Heart right ventricle (tissue), 16 donors: Measurements from ENCODE around the gene DTNA. TPM values are rescaled to one million over a fixed set of nuclear protein-coding genes. Genes with fewer than 3 reads are reported as not detected.

Experiments
- ATAC-seq, 8 donors: fragments of 200-7000 bp; cut with Tn5 transposase; one replicate each; pipeline ENCODE4 v1.9.1; 2020; ENCODE audit warnings: mild to moderate bottlenecking in 8 of 8, moderate library complexity in 8 of 8, moderate number of reproducible peaks in 1 of 8
- DNase-seq, 2 donors: peaks; one replicate each; pipeline ENCODE4 v3.0.0-alpha.2; 2020
- H3K27ac ChIP-seq, 10 donors: fragments of 200-600 bp; sonication (generic) in 2 of 10; one replicate each; pipeline versions ENCODE4 v1.5.0 to v1.8.0; 2020 to 2022; ENCODE audit warnings: mild to moderate bottlenecking in 3 of 10
- H3K27me3 ChIP-seq, 7 donors: fragments of 200-600 bp; one replicate each; pipeline ENCODE4 v1.8.0; 2021 to 2022; ENCODE audit warnings: mild to moderate bottlenecking in 2 of 7
- H3K36me3 ChIP-seq, 9 donors: fragments of 200-600 bp; sonication (generic) in 1 of 9; one replicate each; pipeline versions ENCODE4 v1.5.0 to v1.8.0; 2020 to 2022; ENCODE audit warnings: mild to moderate bottlenecking in 2 of 9
- H3K4me1 ChIP-seq, 9 donors: fragments of 200-600 bp; sonication (generic) in 1 of 9; one replicate each; pipeline versions ENCODE4 v1.5.0 to v1.8.0; 2020 to 2022; ENCODE audit warnings: mild to moderate bottlenecking in 4 of 9
- H3K4me3 ChIP-seq, 10 donors: fragments of 200-600 bp; sonication (generic) in 2 of 10; one replicate each; pipeline versions ENCODE4 v1.5.0 to v1.8.0; 2020 to 2022; ENCODE audit warnings: mild to moderate bottlenecking in 7 of 10, moderate library complexity in 2 of 10
- H3K9me3 ChIP-seq, 11 donors: fragments of 200-600 bp in 10 of 11; sonication (generic) in 2 of 11; one replicate each; pipeline versions ENCODE4 v1.5.0 to v1.8.0; 2013 to 2022; ENCODE audit warnings: mild to moderate bottlenecking in 2 of 11, control low read depth in 1 of 11, moderate library complexity in 1 of 11
- WGBS, 2 donors: extraction: QIAGEN DNeasy Blood & Tissue Kit; methylation state at CpG; one replicate each; pipeline ENCODE4 v1.1.7; 2013; ENCODE audit warnings: inconsistent platforms in 1 of 2; 5-methylcytosine and 5-hydroxymethylcytosine counted together
- intact Hi-C, 10 donors: fragments of 100-400 bp; cut with DNase I; formaldehyde crosslinking; loops; one replicate each; pipeline versions ENCODE4 v1.11.1 to v1.14.2; 2022
- polyA plus RNA-seq, 2 donors: library from polyadenylated mRNA; stranded (reverse); fragments of 200-250 nt; gene quantifications; one replicate each; pipeline ENCODE4 v1.2.3, GENCODE V29; 2013
- total RNA-seq, 10 donors: library from RNA; stranded (reverse); fragmentation: NEBNext Ultra II Directional in 3 of 10; extraction: Animal tissue kit (Norgen Biotek cat#: 25700) in 3 of 10; gene quantifications; one replicate each; pipeline versions ENCODE4 v1.2.1 to v1.2.4, GENCODE V29; 2021 to 2023
- TF ChIP-seq, protein P1 (sequence below), 9 donors: fragments of 200-600 bp; sonication (generic) in 2 of 9; IDR thresholded peaks; one replicate each; pipeline versions ENCODE4 v1.5.0 to v1.8.0; 2021 to 2022; ENCODE audit warnings: antibody characterized with exemption in 9 of 9, mild to moderate bottlenecking in 5 of 9, moderate library complexity in 1 of 9
- donor health status: Arrhythmogenic right ventricular cardiomyopathy.
- donor health status: ischemic (EF 13 %, LVEDD 7.1; RV severe dilation, severe dysfunction).
- donor health status: healthy with polysubstance abuse.
- donor health status: DM: no; HTN: yes; CAD: no.
- donor health status: DM: no; HTN: no; CAD: no.
- donor health status: ischemic (EF 25% LVEDD 6.9; RV normal size, moderate dysfunction).
- donor health status: ischemic (EF 25% LVEDD 5.7; RV mildly dilated, moderate dysfunction).
- donor health status: healthy.
- donor health status: DM: yes; HTN: yes; CAD: no.
- donor health status: Ischemic cardiomyopathy.
- donor health status: ischemic (EF 35%, LVEDD 5.7; RV mildly dilated, moderate dysfunction).
- donor health status: nonischemic (EF 11% LVEDD 7.7; RV severe dilation, severe dysfunction).
- donor health status: DM: yes; HTN: yes; CAD: no.
- donor health status: PGD.
- donor health status: ischemic (EF 29% LVEDD 5.4; RV normal size, mild dysfunction).
- donor health status: nonischemic (EF 23%, LVEDD 6.1; RV moderate dilation, normal function).

DTNA gene
- total and polyA plus RNA-seq, 12 donors, result 65.4 to 198 (median 179) TPM

DNA sequence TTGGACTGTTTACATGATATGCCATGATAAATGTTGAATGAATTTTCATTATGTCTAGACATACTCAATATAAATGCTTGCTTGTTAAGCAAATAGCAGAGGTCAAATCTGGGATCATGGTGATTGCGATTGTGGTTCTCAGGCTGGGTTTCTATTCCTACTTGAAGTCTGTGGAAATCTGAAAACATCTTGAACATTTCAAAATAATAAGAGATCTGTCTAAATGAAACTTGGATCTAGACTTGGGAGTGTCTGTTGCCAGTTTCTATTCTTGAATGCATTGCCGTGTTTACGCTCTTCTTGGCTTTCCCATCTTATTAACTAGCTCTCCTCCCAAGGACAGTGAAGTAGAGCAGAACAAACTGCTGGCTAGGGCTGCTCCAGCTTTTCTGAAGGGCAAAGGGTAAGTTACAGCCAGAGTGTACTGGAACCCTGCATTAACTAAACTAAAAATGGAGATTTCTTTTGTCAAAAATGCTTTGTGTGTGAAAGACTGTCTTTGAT lies 127.7 kb downstream of the DTNA start:
- WGBS, 2 donors, result 22 to 35% methylated on average over 3 of the region's 3 CpGs
- TF ChIP-seq, protein P1, sequence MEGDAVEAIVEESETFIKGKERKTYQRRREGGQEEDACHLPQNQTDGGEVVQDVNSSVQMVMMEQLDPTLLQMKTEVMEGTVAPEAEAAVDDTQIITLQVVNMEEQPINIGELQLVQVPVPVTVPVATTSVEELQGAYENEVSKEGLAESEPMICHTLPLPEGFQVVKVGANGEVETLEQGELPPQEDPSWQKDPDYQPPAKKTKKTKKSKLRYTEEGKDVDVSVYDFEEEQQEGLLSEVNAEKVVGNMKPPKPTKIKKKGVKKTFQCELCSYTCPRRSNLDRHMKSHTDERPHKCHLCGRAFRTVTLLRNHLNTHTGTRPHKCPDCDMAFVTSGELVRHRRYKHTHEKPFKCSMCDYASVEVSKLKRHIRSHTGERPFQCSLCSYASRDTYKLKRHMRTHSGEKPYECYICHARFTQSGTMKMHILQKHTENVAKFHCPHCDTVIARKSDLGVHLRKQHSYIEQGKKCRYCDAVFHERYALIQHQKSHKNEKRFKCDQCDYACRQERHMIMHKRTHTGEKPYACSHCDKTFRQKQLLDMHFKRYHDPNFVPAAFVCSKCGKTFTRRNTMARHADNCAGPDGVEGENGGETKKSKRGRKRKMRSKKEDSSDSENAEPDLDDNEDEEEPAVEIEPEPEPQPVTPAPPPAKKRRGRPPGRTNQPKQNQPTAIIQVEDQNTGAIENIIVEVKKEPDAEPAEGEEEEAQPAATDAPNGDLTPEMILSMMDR (IDR thresholded peaks at IDR 0.05), result no peak
- intact Hi-C loops, result no loop called here
- peaks cover 0 to 3% (median 0%) of the 10 kb centered on the region in 9 donors for H3K36me3 ChIP-seq
- H3K4me3 ChIP-seq, result peak overlapping the region in 4 of 10 donors; percentile 0 to 10 (median 0)
- peaks cover 0 to 44% (median 16%) of the 10 kb centered on the region in 9 donors for H3K4me1 ChIP-seq
- no peaks in the 10 kb centered on the region for H3K27me3 ChIP-seq
- peak overlapping the region; percentile 7 to 86 (median 59) for H3K27ac ChIP-seq
- ATAC-seq (peak; percentile 65 to 91 (median 81)), DNase-seq (peak in 1 of 2 donors; percentile 14)
- peaks cover 0 to 5% (median 0%) of the 10 kb centered on the region in 11 donors for H3K9me3 ChIP-seq

DNA sequence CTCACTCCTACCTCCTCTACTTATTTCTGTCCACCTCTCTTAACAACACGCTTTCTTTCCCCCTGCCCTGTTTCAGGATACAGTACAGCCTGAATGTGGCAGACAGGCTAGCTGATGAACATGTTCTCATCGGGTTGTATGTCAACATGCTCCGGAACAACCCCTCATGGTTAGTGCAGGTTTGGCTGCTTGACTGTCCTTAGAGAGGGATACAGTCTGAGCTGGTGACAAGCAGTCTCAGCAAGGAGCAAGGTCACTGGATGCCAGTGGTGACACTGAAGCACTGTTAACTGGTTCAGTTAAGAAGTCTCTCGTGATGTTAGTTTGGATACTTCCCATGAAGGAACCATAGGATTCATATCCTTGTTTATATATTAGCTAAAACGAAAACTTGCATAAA lies 128.6 kb downstream of the DTNA start:
- ATAC-seq (peak; percentile 63 to 86 (median 74)), DNase-seq (peak in 1 of 2 donors; percentile 24)
- TF ChIP-seq, protein P1 (IDR thresholded peaks at IDR 0.05), result no peak
- H3K27ac ChIP-seq, result peak overlapping the region; percentile 7 to 86 (median 59)
- no peaks in the 10 kb centered on the region for H3K27me3 ChIP-seq
- intact Hi-C loops, result no loop called here
- no peaks in the 10 kb centered on the region for H3K36me3 ChIP-seq
- H3K4me3 ChIP-seq, result no peak overlapping the region
- peaks cover 0 to 44% (median 16%) of the 10 kb centered on the region in 9 donors for H3K4me1 ChIP-seq
- 57 to 64% methylated on average over 5 of the region's 5 CpGs for WGBS, 2 donors
- H3K9me3 ChIP-seq, result peaks cover 0 to 9% (median 0%) of the 10 kb centered on the region in 11 donors

DNA sequence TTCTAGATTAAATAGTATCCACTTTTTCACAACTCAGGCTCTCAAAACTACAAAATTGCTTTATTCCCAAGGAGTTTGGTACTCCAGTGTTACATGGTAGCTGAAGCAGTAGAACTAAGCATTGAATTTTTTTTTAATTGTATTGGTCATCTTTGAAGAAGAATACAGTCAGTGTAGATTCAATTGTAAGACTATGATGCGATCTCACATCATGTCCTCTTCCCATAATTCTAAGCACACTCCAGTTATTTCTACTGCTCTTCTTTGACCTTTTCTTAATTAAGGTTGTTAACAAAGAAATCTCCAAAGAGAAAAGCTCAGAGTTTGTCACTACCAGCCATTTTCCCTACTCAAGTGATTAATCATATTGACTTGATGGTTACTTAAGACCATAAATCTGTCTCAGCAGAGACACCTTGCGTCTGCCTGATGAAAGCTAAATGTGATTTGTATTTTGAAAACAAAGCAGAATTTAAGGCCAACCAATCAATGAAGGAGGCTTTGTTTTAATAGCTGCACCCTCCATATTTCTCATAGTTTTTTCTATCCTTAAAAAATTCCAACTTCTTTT lies 130.2 kb downstream of the DTNA start:
- peaks cover 0 to 4% (median 0%) of the 10 kb centered on the region in 11 donors for H3K9me3 ChIP-seq
- TF ChIP-seq, protein P1 (IDR thresholded peaks at IDR 0.05), result no peak
- intact Hi-C loops, result loop anchor here in 1 of 10 donors (5.0 kb wide), 1 partner anchor 278 kb away; no protein-coding TSS in a partner anchor
- no peaks in the 10 kb centered on the region for H3K36me3 ChIP-seq
- 97 to 99% methylated on average over 2 of the region's 2 CpGs for WGBS, 2 donors
- no peak overlapping the region for H3K27ac ChIP-seq
- no peak for ATAC-seq
- no peak overlapping the region for H3K4me3 ChIP-seq
- DNase-seq, result no peak
- peaks cover 0 to 32% (median 13%) of the 10 kb centered on the region in 9 donors for H3K4me1 ChIP-seq
- no peaks in the 10 kb centered on the region for H3K27me3 ChIP-seq

DNA sequence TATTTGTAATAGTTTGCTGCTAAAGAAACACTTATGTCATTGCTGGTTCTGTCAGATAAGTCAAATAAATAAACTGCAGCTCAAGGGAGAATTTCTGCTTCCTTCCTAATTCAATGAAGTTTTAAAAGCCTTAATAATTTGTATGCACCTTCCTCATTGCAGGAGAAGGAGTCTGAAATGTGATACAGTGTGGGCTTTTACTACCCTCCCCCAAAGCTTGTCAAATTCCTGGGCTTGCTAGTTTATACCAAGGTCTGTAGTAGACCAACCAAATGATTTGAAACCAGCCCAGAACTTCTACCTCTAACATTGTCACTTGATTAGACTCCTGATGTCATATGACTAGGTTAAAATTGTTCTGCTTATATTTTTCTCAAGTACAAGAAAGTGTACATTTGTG lies 131.8 kb downstream of the DTNA start:
- intact Hi-C loops, result loop anchor here in 1 of 10 donors (5.0 kb wide), 1 partner anchor 280 kb away; no protein-coding TSS in a partner anchor
- no peak for ATAC-seq

More for the DNA sequence above, 131.8 kb downstream of the DTNA start:
- TF ChIP-seq, protein P1 (IDR thresholded peaks at IDR 0.05), result no peak
- DNase-seq, result no peak
- Histone ChIP-seq H3K36me3 (peaks cover 0 to 11% (median 0%) of the 10 kb centered on the region in 9 donors), H3K9me3 (peaks cover 0 to 4% (median 0%) of the 10 kb centered on the region in 11 donors), H3K4me1 (peaks cover 0 to 28% (median 13%) of the 10 kb centered on the region in 9 donors), H3K4me3 (no peak overlapping the region), H3K27ac (no peak overlapping the region), H3K27me3 (no peaks in the 10 kb centered on the region)
